GM18907 (cell line): Measurements from ENCODE around the gene GPR160.

Source experiments
- ATAC-seq: cut with Tn5 transposase; IDR thresholded peaks from one replicate; pipeline ENCODE4 v1.9.1; 2021; ENCODE audit warnings: mild to moderate bottlenecking, moderate library complexity; ENCODE audit not compliant: unreplicated experiment

GPR160 gene

GRCh38 chr3:170063691-170064090 is 25.9 kb downstream of the GPR160 start:
- ATAC-seq, result no peak

- ATAC-seq, result no peak
Measured at GRCh38 chr3:170064108-170064507, 26.3 kb downstream of the GPR160 start.

- no peak for ATAC-seq
Measured at GRCh38 chr3:170075441-170076091, 37.8 kb downstream of the GPR160 start.

GRCh38 chr3:170076715-170077238 is 39.0 kb downstream of the GPR160 start:
- no peak for ATAC-seq

- no peak for ATAC-seq
Measured at GRCh38 chr3:170077361-170077760, 39.6 kb downstream of the GPR160 start.

GRCh38 chr3:170078620-170079281 is 41.0 kb downstream of the GPR160 start:
- no peak for ATAC-seq

- no peak for ATAC-seq
Measured at GRCh38 chr3:170079536-170080165, 41.9 kb downstream of the GPR160 start.

- ATAC-seq, result no peak
Measured at GRCh38 chr3:170080605-170081004, 42.8 kb downstream of the GPR160 start.

GRCh38 chr3:170081079-170081741 is 43.4 kb downstream of the GPR160 start:
- no peak for ATAC-seq

GRCh38 chr3:170083343-170083742 is 45.5 kb downstream of the GPR160 start:
- ATAC-seq, result no peak

- no peak for ATAC-seq
Measured at GRCh38 chr3:170085396-170085795, 47.6 kb downstream of the GPR160 start.

- ATAC-seq, result no peak
Measured at GRCh38 chr3:170089862-170090600, 52.2 kb downstream of the GPR160 start.

- peak; percentile 56 for ATAC-seq
Measured at GRCh38 chr3:170090601-170090981, 52.8 kb downstream of the GPR160 start.

- ATAC-seq, result no peak
Measured at GRCh38 chr3:170092907-170093306, 55.1 kb downstream of the GPR160 start.

- ATAC-seq, result no peak
Measured at GRCh38 chr3:170095771-170096170, 58.0 kb downstream of the GPR160 start.

- no peak for ATAC-seq
Measured at GRCh38 chr3:170096342-170096741, 58.5 kb downstream of the GPR160 start.

- ATAC-seq, result no peak
Measured at GRCh38 chr3:170098753-170099152, 61.0 kb downstream of the GPR160 start.

- ATAC-seq, result no peak
Measured at GRCh38 chr3:170100944-170101343, 63.1 kb downstream of the GPR160 start.

GRCh38 chr3:170102431-170102830 is 64.6 kb downstream of the GPR160 start:
- no peak for ATAC-seq

- no peak for ATAC-seq
Measured at GRCh38 chr3:170107941-170108340, 70.1 kb downstream of the GPR160 start.

GRCh38 chr3:170108955-170109354 is 71.2 kb downstream of the GPR160 start:
- no peak for ATAC-seq
